22Rv1 (cell line): ENCODE measurements around the gene KLRC2.

ENCODE experiments used
- CTCF ChIP-seq: fragments of 450-650 bp; IDR thresholded peaks from 2 replicates; pipeline ENCODE4 v1.5.1; 2017; ENCODE audit warnings: mild to moderate bottlenecking
- ZFX ChIP-seq: fragments of 450-650 bp; IDR thresholded peaks from 2 replicates; pipeline ENCODE4 v1.6.1; 2017; ENCODE audit warnings: antibody characterized with exemption, borderline replicate concordance

- no peak for TF ChIP-seq CTCF
- no peak for TF ChIP-seq ZFX
Observed at GRCh38 chr12:10384191-10384590, 51.6 kb downstream of the KLRC2 start.
